Chondrocyte (in vitro differentiated cells): ENCODE results near the gene KRT20. TPM values are rescaled to one million over a fixed set of nuclear protein-coding genes. Genes with fewer than 3 reads are reported as not detected.

Source experiments
- DNase-seq: peaks from one replicate; pipeline ENCODE4 v3.0.0; 2021; ENCODE audit warnings: mixed read lengths, low spot score
- H3K27ac Mint-ChIP-seq: one replicate; pipeline ENCODE4 v1.8.0; 2021; ENCODE audit warnings: mild to moderate bottlenecking, moderate library complexity, mixed read lengths; ENCODE audit not compliant: unreplicated experiment
- H3K27me3 Mint-ChIP-seq: 2 replicates; pipeline ENCODE4 v1.8.0; 2021; ENCODE audit warnings: low read depth, mixed read lengths
- H3K36me3 Mint-ChIP-seq: 2 replicates; pipeline ENCODE4 v1.8.0; 2021; ENCODE audit warnings: low read depth, mixed read lengths
- H3K4me1 Mint-ChIP-seq: 2 replicates; pipeline ENCODE4 v1.8.0; 2021; ENCODE audit warnings: low read depth, mild to moderate bottlenecking, mixed read lengths
- H3K4me3 Mint-ChIP-seq: one replicate; pipeline ENCODE4 v1.8.0; 2021; ENCODE audit warnings: mild to moderate bottlenecking, moderate library complexity, mixed read lengths; ENCODE audit not compliant: unreplicated experiment
- H3K9me3 Mint-ChIP-seq: 2 replicates; pipeline ENCODE4 v1.8.0; 2021; ENCODE audit warnings: low read depth, mixed read lengths
- CTCF ChIP-seq: fragments of 200-600 bp; sonication (generic); IDR thresholded peaks from 2 replicates; pipeline ENCODE4 v1.5.0; 2021; ENCODE audit warnings: antibody characterized with exemption, mild to moderate bottlenecking, moderate library complexity
- total RNA-seq: library from RNA; stranded (reverse); gene quantifications from 3 replicates; pipeline ENCODE4 v1.2.1, GENCODE V29; 2021

The KRT20 gene
- total RNA-seq, 1 donor from 2014 or later = not detected

DNA sequence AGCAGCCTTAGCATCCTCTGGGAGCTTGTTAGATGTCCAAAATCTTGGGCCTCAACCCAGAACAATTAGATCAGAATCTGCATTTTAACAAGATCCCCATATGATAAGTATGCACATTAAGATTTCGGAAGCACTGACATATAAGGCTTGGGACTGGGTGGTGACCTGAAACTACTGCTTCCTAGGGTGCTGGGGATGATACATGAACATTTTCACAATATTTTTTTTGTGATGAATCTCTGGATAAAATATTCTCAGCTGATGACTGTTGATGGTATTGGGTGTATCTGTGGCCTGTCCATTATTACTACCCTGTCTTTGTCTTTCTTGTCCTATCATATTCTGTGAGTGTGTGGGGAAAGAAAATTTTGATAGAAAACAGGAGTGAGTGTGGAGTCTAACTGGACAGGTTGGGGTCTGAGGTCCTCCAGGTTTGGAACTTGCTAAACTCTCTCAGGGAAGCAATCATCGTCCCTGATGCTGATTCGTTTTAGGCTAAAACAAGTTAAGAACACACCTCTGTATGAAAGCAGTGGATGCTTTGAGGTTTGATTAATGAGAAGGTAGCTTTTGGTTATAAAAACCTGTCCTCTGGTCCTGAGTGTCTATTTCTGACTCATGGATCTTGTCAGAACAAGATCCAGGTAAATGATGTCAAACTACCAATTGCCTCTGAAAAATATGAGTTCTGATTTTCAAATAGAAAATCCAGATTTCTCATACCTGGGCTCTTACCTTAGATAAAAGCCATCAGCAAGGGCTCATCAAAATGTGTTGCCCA, 29.2 kb upstream of the KRT20 start:
- peaks cover 43% of the 10 kb centered on the region for H3K4me1 Mint-ChIP-seq
- no peak overlapping the region for H3K27ac Mint-ChIP-seq
- no peak for TF ChIP-seq CTCF
- H3K9me3 Mint-ChIP-seq = no peaks in the 10 kb centered on the region
- no peak for DNase-seq
- H3K27me3 Mint-ChIP-seq = no peaks in the 10 kb centered on the region
- H3K36me3 Mint-ChIP-seq = no peaks in the 10 kb centered on the region
- no peak overlapping the region for H3K4me3 Mint-ChIP-seq

DNA sequence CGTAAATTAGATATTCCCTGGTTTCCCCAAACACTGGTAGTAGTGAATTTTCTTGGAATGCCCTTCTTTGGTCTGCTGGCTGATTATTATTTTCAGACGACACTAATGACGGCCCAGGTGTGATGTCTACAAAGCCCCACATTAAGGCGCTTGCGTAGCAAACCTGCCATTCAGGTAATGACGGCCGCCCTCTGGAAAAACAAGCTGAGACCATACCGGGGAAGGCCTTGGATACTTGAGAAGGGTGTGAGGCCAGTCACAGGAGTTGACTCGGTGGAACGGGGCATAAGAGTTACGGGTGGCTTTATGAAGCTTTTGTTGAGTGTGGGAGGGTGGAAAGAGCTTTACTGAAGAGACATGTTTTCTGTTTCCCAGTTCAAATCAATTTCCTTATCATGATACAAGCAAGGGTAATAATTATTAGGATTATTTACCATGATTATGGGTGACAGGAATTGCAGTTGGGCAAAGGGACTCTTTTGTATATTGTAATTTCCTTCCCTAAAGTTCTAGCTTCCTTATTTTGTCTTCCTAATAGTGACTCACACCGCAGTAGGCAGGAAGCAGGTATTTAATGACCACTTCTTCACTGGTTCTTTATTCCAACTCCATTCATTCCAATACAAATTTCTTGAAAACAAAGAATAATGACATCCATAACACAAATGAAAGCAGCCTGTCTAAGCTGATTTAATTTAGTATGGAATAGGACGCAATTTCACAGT, 27.6 kb upstream of the KRT20 start:
- Mint-ChIP-seq H3K27me3 (no peaks in the 10 kb centered on the region), H3K4me3 (no peak overlapping the region), H3K27ac (no peak overlapping the region)

DNA sequence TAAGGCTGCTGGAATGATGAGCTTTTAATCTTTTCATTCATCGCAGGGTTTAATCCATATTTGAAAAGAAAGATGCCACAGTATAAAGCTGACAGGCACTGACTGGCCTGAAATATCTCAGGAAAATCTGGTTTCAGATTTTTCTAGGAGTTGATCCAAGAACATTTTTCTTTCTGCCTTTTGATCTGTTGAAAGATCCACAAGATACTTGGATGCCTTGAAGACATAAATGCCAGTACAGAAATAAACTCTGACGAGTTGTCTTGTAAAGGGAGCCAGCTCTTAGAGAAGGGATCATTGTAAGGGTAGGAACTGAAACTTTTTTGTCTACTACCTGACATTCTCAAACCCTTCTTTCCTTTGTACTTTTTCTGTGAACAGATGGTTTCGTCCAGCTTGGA, 25.4 kb upstream of the KRT20 start:
- Mint-ChIP-seq H3K4me1 (peaks cover 43% of the 10 kb centered on the region), H3K27ac (peak overlapping the region; percentile 82), H3K9me3 (no peaks in the 10 kb centered on the region), H3K27me3 (no peaks in the 10 kb centered on the region), H3K4me3 (peak overlapping the region; percentile 7), H3K36me3 (no peaks in the 10 kb centered on the region)
- no peak for TF ChIP-seq CTCF
- DNase-seq = no peak

More for the DNA sequence above, 27.6 kb upstream of the KRT20 start:
- no peaks in the 10 kb centered on the region for H3K9me3 Mint-ChIP-seq
- DNase-seq = no peak
- H3K4me1 Mint-ChIP-seq = peaks cover 48% of the 10 kb centered on the region
- no peak for TF ChIP-seq CTCF
- no peaks in the 10 kb centered on the region for H3K36me3 Mint-ChIP-seq

DNA sequence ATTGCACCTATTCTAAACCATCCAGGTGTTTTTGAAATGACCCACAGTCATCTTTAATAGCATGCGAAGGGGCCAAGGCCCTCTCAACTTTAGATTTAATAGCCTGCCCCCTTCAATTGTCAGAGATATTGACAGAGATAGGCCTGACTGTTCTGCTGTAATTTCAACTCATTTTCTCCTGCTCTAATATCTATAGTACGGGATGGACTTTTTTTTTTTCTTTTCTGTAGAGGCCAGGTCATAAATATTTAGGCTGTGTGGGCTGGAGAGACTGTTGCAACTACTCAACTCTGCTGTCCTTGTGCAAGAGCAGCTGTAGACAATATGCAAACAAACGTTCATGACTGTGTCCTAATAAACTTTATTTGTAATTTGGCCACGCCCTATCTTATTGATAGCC, 24.7 kb upstream of the KRT20 start:
- TF ChIP-seq CTCF = no peak
- no peak for DNase-seq
- H3K27me3 Mint-ChIP-seq = no peaks in the 10 kb centered on the region
- no peaks in the 10 kb centered on the region for H3K9me3 Mint-ChIP-seq
- H3K27ac Mint-ChIP-seq = peak overlapping the region; percentile 82
- H3K4me3 Mint-ChIP-seq = no peak overlapping the region
- H3K4me1 Mint-ChIP-seq = peaks cover 36% of the 10 kb centered on the region
- H3K36me3 Mint-ChIP-seq = no peaks in the 10 kb centered on the region

DNA sequence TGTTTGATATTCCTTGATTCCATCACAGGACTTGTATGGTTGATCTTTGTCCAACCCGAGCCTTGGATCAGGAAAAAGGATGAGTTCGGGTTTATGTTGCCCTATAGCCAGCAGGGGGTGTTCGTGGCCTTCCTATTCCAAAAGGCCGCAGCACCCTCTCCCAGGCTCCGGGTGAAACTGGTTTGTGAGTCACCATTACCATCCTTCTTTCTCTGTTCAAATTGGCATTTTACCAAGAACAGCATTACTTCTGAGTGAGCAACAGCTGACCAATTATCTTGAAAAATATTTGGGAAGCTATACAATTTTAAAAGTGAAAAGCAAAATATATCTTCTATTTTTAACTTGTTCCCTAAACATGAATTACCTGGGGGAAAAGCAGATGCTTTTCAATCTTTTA, 24.3 kb upstream of the KRT20 start:
- peak; percentile 95 for TF ChIP-seq CTCF
- Mint-ChIP-seq H3K9me3 (no peaks in the 10 kb centered on the region), H3K4me3 (no peak overlapping the region), H3K27me3 (no peaks in the 10 kb centered on the region), H3K4me1 (peaks cover 34% of the 10 kb centered on the region), H3K36me3 (no peaks in the 10 kb centered on the region), H3K27ac (peak overlapping the region; percentile 82)
- DNase-seq = no peak
